ENCODE measurements around the gene PARL. TPM values are rescaled to one million over a fixed set of nuclear protein-coding genes. Genes with fewer than 3 reads are reported as not detected.

Gene PARL
- 39.9 and 53.2 TPM in 2 replicates for total RNA-seq

GRCh38 chr3:183884427-183885296, at the start of gene PARL:
PARL (minus strand) TSS chr3:183884880; CDS start chr3:183884846, 34 bp downstream.

GRCh38 chr3:183825456-183826161, 59.1 kb downstream of the PARL start, which contains the start of gene MAP6D1:
MAP6D1 (minus strand) TSS chr3:183825577; CDS start chr3:183825547, 30 bp downstream.

Other genes starting within 250 kb of the PARL start
- gene KLHL24, start 249.3 kb downstream of the PARL start, total RNA-seq, result 11.2 and 23.0 TPM in 2 replicates
- gene YEATS2, start 187.1 kb downstream of the PARL start, total RNA-seq, result 28.3 and 29.5 TPM in 2 replicates
- 3.7 and 4.2 TPM in 2 replicates for gene MAP6D1, start 59.3 kb downstream of the PARL start, total RNA-seq
- gene ABCC5, start 133.0 kb upstream of the PARL start, total RNA-seq, result 19.2 and 23.5 TPM in 2 replicates
- not detected in 2 replicates for gene HTR3D, start 146.9 kb upstream of the PARL start, total RNA-seq
- gene HTR3C, start 168.2 kb upstream of the PARL start, total RNA-seq, result not detected in 2 replicates
- not detected in 2 replicates for gene HTR3E, start 212.2 kb upstream of the PARL start, total RNA-seq